Liver (tissue), 3 donors: ENCODE data around the gene RABEP2.

Source experiments
- ATF3 ChIP-seq: IDR thresholded peaks from 2 replicates; pipeline ENCODE4 v1.6.1; 2016; ENCODE audit warnings: antibody characterized with exemption
- GABPA ChIP-seq, 2 donors: IDR thresholded peaks in 1 of 2; conservative IDR thresholded peaks in 1 of 2; 2 replicates each; pipeline ENCODE4 v1.6.1; 2016; ENCODE audit warnings: antibody characterized with exemption in 2 of 2, mild to moderate bottlenecking in 1 of 2, moderate library complexity in 1 of 2
- NR2F2 ChIP-seq: IDR thresholded peaks from 2 replicates; pipeline ENCODE4 v1.6.1; 2016; ENCODE audit warnings: antibody characterized with exemption
- RAD21 ChIP-seq, 2 donors: IDR thresholded peaks; 2 replicates each; pipeline ENCODE4 v1.6.1; 2016; ENCODE audit warnings: antibody characterized with exemption in 2 of 2, mild to moderate bottlenecking in 2 of 2
- RXRA ChIP-seq, 2 donors: IDR thresholded peaks; 2 replicates each; pipeline ENCODE4 v1.6.1; 2017 to 2018; ENCODE audit warnings: antibody characterized with exemption in 2 of 2, mild to moderate bottlenecking in 1 of 2
- SP1 ChIP-seq: IDR thresholded peaks from 2 replicates; pipeline ENCODE4 v1.6.1; 2018; ENCODE audit warnings: antibody characterized with exemption, mild to moderate bottlenecking
- TAF1 ChIP-seq: conservative IDR thresholded peaks from 2 replicates; pipeline ENCODE4 v1.6.1; 2016; ENCODE audit warnings: antibody characterized with exemption, mild to moderate bottlenecking
- YY1 ChIP-seq: IDR thresholded peaks from 2 replicates; pipeline ENCODE4 v1.6.1; 2016; ENCODE audit warnings: antibody characterized with exemption, mild to moderate bottlenecking
- ZBTB33 ChIP-seq: IDR thresholded peaks from 2 replicates; pipeline ENCODE4 v1.6.1; 2016; ENCODE audit warnings: antibody characterized with exemption
- TF ChIP-seq, protein P1 (sequence below): fragments of 150-350 bp; IDR thresholded peaks from 2 replicates; pipeline ENCODE4 v1.5.1; 2017; ENCODE audit warnings: improper control_type of control experiment, low read depth, low read length; ENCODE audit not compliant: missing input control
- TF ChIP-seq, protein P2 (sequence below): IDR thresholded peaks from 2 replicates; pipeline ENCODE4 v1.6.1; 2016; ENCODE audit warnings: antibody characterized with exemption, mild to moderate bottlenecking
- TF ChIP-seq, protein P3 (sequence below): IDR thresholded peaks from 2 replicates; pipeline ENCODE4 v1.6.1; 2016; ENCODE audit warnings: antibody characterized with exemption
- donor health status: healthy.
- donor health status: healthy.

DNA sequence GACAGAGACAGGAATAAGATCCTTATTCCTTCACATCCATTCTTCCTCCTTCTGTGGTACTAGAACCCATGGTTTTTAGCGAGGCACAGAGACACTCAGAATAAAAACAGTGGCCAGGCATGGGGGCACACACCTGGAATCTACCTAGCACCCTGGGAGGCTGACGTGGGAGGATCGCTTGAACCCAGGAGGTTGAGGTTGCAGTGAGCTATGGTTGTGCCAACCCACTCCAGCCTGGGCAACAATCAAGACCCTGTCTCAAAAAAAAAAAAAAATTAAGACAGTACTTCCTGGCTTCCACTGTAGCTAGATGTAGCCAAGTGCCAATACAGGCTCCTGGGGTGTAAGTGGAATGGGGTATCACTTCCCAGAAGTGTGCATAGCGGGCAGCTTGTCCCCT, 42.1 kb upstream of the RABEP2 start:
- TF ChIP-seq, protein P1, sequence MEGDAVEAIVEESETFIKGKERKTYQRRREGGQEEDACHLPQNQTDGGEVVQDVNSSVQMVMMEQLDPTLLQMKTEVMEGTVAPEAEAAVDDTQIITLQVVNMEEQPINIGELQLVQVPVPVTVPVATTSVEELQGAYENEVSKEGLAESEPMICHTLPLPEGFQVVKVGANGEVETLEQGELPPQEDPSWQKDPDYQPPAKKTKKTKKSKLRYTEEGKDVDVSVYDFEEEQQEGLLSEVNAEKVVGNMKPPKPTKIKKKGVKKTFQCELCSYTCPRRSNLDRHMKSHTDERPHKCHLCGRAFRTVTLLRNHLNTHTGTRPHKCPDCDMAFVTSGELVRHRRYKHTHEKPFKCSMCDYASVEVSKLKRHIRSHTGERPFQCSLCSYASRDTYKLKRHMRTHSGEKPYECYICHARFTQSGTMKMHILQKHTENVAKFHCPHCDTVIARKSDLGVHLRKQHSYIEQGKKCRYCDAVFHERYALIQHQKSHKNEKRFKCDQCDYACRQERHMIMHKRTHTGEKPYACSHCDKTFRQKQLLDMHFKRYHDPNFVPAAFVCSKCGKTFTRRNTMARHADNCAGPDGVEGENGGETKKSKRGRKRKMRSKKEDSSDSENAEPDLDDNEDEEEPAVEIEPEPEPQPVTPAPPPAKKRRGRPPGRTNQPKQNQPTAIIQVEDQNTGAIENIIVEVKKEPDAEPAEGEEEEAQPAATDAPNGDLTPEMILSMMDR: no peak
- TF ChIP-seq ZBTB33 (no peak), YY1 (no peak), TAF1 (no peak), GABPA (IDR thresholded peaks at IDR 0.05 in 1 of 2, conservative IDR thresholded peaks at IDR 0.05 in 1 of 2) (no peak), RAD21 (IDR thresholded peaks at IDR 0.05) (no peak), SP1 (no peak), ATF3 (no peak), NR2F2 (no peak), RXRA (IDR thresholded peaks at IDR 0.05) (no peak)
- TF ChIP-seq, protein P2, sequence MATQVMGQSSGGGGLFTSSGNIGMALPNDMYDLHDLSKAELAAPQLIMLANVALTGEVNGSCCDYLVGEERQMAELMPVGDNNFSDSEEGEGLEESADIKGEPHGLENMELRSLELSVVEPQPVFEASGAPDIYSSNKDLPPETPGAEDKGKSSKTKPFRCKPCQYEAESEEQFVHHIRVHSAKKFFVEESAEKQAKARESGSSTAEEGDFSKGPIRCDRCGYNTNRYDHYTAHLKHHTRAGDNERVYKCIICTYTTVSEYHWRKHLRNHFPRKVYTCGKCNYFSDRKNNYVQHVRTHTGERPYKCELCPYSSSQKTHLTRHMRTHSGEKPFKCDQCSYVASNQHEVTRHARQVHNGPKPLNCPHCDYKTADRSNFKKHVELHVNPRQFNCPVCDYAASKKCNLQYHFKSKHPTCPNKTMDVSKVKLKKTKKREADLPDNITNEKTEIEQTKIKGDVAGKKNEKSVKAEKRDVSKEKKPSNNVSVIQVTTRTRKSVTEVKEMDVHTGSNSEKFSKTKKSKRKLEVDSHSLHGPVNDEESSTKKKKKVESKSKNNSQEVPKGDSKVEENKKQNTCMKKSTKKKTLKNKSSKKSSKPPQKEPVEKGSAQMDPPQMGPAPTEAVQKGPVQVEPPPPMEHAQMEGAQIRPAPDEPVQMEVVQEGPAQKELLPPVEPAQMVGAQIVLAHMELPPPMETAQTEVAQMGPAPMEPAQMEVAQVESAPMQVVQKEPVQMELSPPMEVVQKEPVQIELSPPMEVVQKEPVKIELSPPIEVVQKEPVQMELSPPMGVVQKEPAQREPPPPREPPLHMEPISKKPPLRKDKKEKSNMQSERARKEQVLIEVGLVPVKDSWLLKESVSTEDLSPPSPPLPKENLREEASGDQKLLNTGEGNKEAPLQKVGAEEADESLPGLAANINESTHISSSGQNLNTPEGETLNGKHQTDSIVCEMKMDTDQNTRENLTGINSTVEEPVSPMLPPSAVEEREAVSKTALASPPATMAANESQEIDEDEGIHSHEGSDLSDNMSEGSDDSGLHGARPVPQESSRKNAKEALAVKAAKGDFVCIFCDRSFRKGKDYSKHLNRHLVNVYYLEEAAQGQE: no peak
- TF ChIP-seq, protein P3, sequence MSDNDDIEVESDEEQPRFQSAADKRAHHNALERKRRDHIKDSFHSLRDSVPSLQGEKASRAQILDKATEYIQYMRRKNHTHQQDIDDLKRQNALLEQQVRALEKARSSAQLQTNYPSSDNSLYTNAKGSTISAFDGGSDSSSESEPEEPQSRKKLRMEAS: no peak
